Epidermal melanocyte (primary cell): Measurements from ENCODE around the gene GTF2F2.
A peak's percentile ranks its signal among the peaks of the same experiment; 100 is the strongest.

Experiments used
- DNase-seq: peaks from one replicate; pipeline ENCODE4 v3.0.0; 2011; ENCODE audit warnings: low spot score; ENCODE audit not compliant: insufficient read length

The GTF2F2 gene

GRCh38 chr13:45120967-45121831 lies 889 bp downstream of the GTF2F2 start:
- DNase-seq: peak; percentile 46

DNA sequence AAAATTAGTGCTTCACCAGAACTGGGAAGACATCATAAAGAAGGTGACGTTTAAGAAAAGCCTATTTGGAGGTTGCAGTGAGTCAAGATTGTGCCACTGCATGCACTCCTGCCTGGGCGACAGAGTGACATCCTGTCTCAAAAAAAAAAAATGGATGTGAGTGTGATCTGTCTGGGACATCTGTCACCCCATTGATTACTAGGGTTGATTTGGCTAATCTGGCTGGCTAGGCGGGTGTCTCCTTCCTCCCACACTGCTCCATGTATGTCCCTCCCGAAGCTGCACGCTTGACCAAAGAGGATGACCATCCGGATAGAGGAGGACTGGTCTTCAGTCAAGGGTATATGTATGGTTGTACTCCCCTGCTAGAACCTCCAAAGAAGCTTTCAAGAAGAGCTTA lies 2.6 kb downstream of the GTF2F2 start:
- no peak for DNase-seq

GRCh38 chr13:45132369-45133064 lies 12.2 kb downstream of the GTF2F2 start:
- DNase-seq: no peak

DNA sequence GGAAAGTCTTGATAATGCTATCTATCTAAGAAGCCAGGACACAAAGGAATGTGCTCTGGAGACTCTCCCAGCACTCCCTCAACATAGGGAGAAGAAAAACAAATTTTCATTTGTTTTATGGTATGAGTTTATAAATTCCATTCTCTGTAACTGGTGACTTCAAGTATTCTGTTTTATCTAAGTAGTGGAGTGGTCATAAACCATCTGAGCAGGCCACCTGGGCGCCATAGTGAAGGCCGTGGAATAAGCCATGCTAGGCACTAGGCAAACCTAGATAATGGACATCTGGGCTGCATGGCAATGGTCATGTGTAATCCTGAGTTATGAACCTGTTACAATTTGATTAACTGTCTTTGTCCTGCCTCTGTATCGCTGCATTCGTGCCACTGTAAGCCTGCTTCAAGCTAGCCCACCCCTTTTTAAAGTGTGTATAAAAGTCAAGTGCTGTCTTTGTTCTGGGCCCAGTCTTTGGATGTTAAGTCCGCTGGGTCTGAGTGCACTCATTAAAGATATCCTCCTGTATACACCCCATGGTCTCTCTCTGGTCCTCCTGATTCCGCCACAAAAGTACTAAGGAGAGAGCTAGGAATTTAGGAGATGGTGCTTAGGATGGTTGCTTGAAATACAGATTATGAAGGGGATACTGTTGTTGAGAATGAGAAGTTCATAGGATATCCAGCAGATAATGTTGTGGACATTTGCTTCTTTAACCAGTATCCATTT lies 13.2 kb downstream of the GTF2F2 start:
- no peak for DNase-seq

GRCh38 chr13:45136741-45137504 lies 16.6 kb downstream of the GTF2F2 start:
- no peak for DNase-seq

- no peak for DNase-seq
Observed at GRCh38 chr13:45137526-45137925, 17.2 kb downstream of the GTF2F2 start.

DNA sequence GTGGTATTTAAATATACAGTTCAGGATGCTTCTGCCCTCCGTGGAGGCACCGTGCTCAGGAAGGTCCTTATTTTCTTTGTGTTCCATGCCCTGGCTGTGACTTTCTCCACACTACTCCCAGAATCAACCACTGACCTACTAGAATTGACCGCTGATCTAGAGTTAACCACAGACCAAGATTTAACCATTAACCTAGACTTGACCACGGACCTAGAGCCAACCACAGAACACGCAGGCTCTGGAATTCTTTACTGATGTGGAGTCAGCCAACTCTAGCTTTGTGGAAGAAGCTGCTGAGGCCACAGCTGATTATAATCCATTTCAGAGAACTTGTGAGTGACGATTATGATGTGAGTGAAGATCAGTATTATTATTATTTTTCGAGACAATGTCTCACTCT lies 18.0 kb downstream of the GTF2F2 start:
- DNase-seq: no peak

DNA sequence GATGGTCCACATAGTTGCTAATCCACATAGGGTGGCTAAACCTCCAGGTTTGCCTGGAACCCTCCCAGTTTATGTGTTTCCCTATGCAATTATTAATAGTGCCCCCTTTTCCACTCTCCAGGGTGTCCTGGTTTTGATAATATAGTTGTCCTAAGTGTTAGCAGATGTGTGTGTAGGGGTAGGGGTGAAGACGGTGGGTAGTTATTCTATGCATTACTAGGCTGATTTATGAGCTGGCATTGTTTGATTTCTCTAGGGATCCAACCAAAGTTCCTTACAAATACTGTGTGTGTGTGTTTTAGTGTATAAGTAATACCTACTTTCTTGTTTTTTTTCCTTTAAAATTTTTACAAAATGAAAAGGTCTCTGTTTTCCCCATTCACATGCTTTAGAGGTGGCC lies 21.1 kb downstream of the GTF2F2 start:
- DNase-seq: no peak

DNA sequence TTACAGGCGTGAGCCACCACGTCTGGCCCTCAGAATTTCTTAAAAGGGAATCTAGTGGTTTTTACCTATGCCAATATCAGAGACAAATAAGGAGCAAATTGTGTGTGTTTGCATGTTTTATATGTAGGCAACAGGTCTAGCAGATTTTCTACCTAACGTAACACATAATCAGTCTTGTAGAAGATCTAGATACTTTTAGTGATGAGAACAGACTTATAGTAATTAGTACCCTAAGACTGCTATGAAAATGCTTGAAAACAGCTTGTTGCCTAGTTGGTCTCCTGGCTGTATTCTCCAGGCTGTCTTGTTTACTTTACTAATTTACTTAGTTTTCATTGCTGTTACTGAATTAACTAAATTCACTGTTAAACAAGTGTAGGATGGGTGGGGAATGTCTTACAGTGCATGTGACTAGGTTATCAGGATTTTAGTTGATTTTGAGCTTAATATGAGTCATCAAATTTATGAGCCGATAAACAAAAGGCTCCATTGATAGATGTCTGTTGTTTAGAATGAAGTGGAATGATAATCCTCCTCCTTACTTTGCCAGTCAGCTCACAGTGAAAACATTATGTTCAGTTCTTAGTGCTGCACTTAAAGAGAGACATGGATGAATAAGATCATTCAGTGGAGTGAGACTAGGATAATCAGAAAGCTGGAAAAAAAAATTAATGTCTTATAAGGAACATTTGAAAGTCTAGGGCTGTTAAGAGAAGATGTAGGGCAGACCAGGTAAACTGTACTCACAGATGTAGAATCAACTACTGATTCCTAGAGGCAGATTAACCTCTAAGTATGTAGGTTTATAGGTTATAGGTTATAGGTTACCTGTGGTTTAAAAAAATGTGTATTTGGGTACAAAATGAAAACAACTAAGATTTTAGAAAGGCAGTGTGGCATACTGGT lies 22.4 kb downstream of the GTF2F2 start:
- peak; percentile 59 for DNase-seq

- DNase-seq: no peak
Observed at GRCh38 chr13:45143346-45143751, 23.0 kb downstream of the GTF2F2 start.

GRCh38 chr13:45149964-45150363 lies 29.7 kb downstream of the GTF2F2 start:
- no peak for DNase-seq

DNA sequence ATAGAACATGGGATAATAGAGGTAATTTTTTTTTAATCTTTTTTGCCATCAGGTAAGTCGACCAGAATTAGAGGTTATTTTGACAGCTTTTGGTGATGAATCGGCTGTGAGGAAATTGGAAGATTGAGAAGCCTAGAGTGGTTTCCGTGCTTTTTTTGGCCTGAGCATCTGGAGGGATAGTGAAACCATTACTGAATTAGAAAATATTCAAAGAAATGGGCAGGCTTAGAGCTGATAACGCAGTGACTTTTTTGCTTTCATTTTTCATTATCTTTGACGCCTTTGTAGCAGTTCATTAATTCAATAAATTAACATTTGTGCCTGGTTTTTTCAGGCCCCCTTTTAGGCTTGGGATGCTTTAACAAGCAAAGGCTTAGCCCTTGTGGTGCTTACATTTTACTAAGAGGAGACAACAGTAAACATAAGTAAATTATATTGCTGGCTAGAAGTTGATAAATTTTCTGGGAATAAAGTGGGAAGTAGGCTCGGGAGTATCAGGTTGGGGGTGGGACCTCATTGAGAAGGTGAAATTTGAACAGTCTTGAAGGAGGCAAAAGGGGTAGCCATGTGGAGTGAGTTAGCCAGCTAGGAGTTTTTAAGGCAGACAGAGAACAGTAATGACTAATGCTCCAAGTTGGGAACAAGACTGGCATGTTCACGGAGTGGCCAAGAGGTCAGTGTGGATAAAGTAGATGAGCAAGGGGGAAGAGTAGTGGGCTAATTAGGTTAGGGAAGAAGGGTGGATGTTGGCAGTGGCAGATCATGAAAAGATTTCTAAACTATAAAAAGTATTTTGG lies 36.5 kb downstream of the GTF2F2 start:
- no peak for DNase-seq

DNA sequence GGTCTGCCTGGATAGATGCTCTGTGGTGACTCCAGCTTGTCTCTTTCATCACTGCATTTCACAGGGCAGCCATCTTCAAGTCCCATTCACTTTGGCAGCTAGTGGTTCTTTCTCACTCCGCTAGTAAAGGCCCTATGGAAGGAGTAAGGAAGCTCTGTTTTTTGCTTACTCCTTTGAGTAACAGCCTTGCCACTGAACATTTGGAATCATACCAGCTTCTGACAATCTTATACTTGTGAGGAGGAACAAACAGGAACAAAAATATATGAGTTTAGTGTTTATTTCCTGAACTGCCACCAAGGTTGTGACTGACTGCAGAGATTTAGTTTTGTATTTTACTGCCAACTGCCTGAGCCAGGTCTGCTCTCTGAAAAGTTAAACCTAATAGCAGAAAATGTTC lies 41.9 kb downstream of the GTF2F2 start:
- no peak for DNase-seq

GRCh38 chr13:45162821-45163220 lies 42.5 kb downstream of the GTF2F2 start:
- no peak for DNase-seq

DNA sequence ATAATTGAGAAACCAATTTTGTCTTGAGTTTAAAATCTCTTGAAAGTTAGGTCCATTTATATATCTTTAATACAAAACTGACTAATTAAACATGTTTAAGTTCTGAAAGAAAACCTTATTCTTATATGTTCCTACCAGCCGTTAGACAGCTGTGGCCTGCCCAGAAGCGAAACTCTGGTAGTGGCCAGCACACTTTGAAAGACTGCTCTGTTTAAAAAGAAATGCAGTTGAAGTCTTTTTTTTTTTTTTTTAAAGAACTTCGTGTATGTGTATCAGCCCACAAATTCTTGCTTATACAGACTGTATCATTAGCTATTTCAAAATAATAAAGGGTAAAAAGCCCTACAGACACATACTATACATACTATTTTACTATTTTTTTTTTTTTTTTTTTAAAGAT lies 46.5 kb downstream of the GTF2F2 start:
- peak; percentile 76 for DNase-seq

DNA sequence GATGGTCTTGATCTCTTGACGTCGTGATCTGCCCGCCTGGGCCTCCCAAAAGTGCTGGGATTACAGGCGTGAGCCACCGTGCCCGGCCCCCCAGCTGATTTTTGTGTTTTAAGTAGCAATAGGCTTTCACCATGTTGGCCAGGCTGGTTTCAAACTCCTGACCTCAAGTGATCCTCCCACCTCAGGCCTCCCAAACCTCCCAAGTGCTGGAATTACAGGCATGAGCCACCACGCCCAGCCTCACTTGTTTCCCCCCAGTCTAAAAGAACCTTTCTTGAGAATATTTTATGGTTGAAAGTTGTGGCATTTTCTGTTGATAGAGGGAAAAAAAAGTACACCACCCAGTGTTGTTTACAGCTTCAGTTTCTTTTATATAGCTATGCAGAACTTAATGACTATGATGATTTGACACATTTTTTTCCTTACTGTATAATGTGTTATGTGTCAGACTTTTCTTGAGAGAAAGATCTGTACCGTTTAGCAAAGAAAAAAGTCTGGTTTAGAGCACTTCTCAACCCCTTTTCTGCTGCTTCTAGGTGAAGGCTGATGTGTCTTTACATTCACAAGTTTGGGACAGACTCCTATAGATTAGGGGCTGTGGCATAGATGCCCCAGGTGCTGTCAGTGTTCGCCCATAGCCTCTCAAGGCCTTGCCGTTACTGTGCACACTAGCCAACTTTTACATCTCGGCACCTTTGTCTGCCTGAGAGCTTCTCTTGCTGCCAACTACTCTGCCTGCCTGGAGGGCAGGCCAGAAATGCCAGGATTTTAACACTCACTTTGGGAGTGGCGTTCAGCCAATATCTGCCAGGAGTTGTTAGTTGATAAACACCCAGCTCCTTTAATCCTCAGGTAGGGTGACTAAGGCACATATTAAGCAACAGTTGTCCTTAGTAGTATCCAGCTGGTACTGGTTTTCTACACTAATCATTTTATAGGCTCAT lies 47.6 kb downstream of the GTF2F2 start:
- DNase-seq: no peak

- DNase-seq: no peak
Observed at GRCh38 chr13:45168555-45168930, 48.2 kb downstream of the GTF2F2 start.

- DNase-seq: no peak
Observed at GRCh38 chr13:45174478-45174877, 54.2 kb downstream of the GTF2F2 start.
